Stomach (tissue), 9 donors: Measurements from ENCODE around the gene ABCA13. TPM values are rescaled to one million over a fixed set of nuclear protein-coding genes. Genes with fewer than 3 reads are reported as not detected.

Experiments
- DNase-seq, 2 donors: peaks; one replicate each; pipeline versions ENCODE4 v3.0.0 to v3.0.0-alpha.2; 2013 to 2019
- H3K27ac ChIP-seq, 5 donors: fragments of 200-600 bp in 4 of 5; sonication (generic) in 4 of 5; one replicate each; pipeline ENCODE4 v1.5.1; 2013 to 2019; ENCODE audit warnings: mild to moderate bottlenecking in 1 of 5, moderate library complexity in 1 of 5
- H3K27me3 ChIP-seq, 3 donors: fragments of 200-600 bp; sonication (generic); one replicate each; pipeline ENCODE4 v1.5.1; 2017 to 2019; ENCODE audit warnings: mixed run types in 1 of 3
- H3K36me3 ChIP-seq, 4 donors: fragments of 200-600 bp; sonication (generic); 1 replicate in 3 of 4; 2 replicates in 1 of 4; pipeline ENCODE4 v1.5.1; 2016 to 2019
- H3K4me1 ChIP-seq, 4 donors: fragments of 200-600 bp; sonication (generic); one replicate each; pipeline ENCODE4 v1.5.1; 2016 to 2019
- H3K4me3 ChIP-seq, 4 donors: fragments of 200-600 bp; sonication (generic) in 3 of 4; one replicate each; pipeline ENCODE4 v1.5.1; 2016 to 2019; ENCODE audit warnings: mild to moderate bottlenecking in 1 of 4
- H3K9me3 ChIP-seq, 4 donors: fragments of 200-600 bp; sonication (generic); one replicate each; pipeline ENCODE4 v1.5.1; 2016 to 2019
- CTCF ChIP-seq, 7 experiments: fragments of 450-650 bp in 4 of 7; fragments of 200-600 bp in 3 of 7; sonication (generic) in 3 of 7; IDR thresholded peaks; one replicate each; pipeline ENCODE4 v1.5.1; 2016 to 2019; ENCODE audit warnings: antibody characterized with exemption in 7 of 7, control low read depth in 2 of 7, mild to moderate bottlenecking in 1 of 7
- EP300 ChIP-seq: sonication (generic); formaldehyde crosslinking; IDR thresholded peaks from one replicate; pipeline ENCODE4 v1.6.1; 2017; ENCODE audit warnings: antibody characterized with exemption
- POLR2A ChIP-seq, 4 donors: fragments of 450-650 bp; IDR thresholded peaks; one replicate each; pipeline ENCODE4 v1.6.1; 2016; ENCODE audit warnings: antibody characterized with exemption in 4 of 4, control low read depth in 2 of 4, mild to moderate bottlenecking in 1 of 4, moderate library complexity in 1 of 4
- POLR2AphosphoS5 ChIP-seq, 3 donors: sonication (generic); formaldehyde crosslinking; IDR thresholded peaks; one replicate each; pipeline ENCODE4 v1.6.1; 2016; ENCODE audit warnings: antibody characterized with exemption in 3 of 3
- WGBS, 5 donors: extraction: QIAGEN DNeasy Blood & Tissue Kit in 3 of 5; methylation state at CpG; one replicate each; pipeline versions ENCODE4 v1.1.5 to v1.1.7; 2013 to 2018; 5-methylcytosine and 5-hydroxymethylcytosine counted together
- intact Hi-C: fragments of 100-400 bp; cut with DNase I; formaldehyde crosslinking; loops from one replicate; pipeline ENCODE4 v1.15.1; 2023; ENCODE audit warnings: low total_unique reads
- polyA plus RNA-seq, 3 donors: library from polyadenylated mRNA; stranded (reverse); fragments of 200-250 nt; gene quantifications; one replicate each; pipeline ENCODE4 v1.2.3, GENCODE V29; 2013
- total RNA-seq, 5 donors: library from RNA; depleted of rRNA; stranded (reverse); fragments of >200 nt; gene quantifications; one replicate each; pipeline versions ENCODE4 v1.1.0 to v1.2.3, GENCODE V29; 2014 to 2016
- donor health status: healthy with polysubstance abuse.
- donor health status: Bipolar disorder and iron deficiency.
- donor health status: healthy.

ABCA13 gene
- total and polyA plus RNA-seq, 8 donors = under 0.01 to 0.92 (median 0.50) TPM; not detected in 5

- WGBS, 5 donors = 71 to 95% (median 81%) methylated on average over 1 of the region's 1 CpG
- H3K9me3 ChIP-seq = no peaks in the 10 kb centered on the region
- no peak overlapping the region for H3K27ac ChIP-seq
- no peaks in the 10 kb centered on the region for H3K27me3 ChIP-seq
- no peaks in the 10 kb centered on the region for H3K4me1 ChIP-seq
- no peak overlapping the region for H3K4me3 ChIP-seq
- no peak for DNase-seq
- TF ChIP-seq EP300 (no peak), CTCF (IDR thresholded peaks at IDR 0.05) (no peak), POLR2AphosphoS5 (IDR thresholded peaks at IDR 0.05) (no peak), POLR2A (IDR thresholded peaks at IDR 0.05) (no peak)
- intact Hi-C loops = no loop called here
- H3K36me3 ChIP-seq = no peaks in the 10 kb centered on the region
Observed at GRCh38 chr7:48175019-48175418, 3.8 kb downstream of the ABCA13 start.

- Histone ChIP-seq H3K36me3 (no peaks in the 10 kb centered on the region), H3K27ac (no peak overlapping the region), H3K9me3 (no peaks in the 10 kb centered on the region), H3K27me3 (no peaks in the 10 kb centered on the region), H3K4me1 (no peaks in the 10 kb centered on the region), H3K4me3 (no peak overlapping the region)
- intact Hi-C loops = no loop called here
- TF ChIP-seq EP300 (no peak), POLR2AphosphoS5 (IDR thresholded peaks at IDR 0.05) (no peak), POLR2A (IDR thresholded peaks at IDR 0.05) (no peak), CTCF (IDR thresholded peaks at IDR 0.05) (no peak)
- 69 to 94% (median 88%) methylated on average over 2 of the region's 2 CpGs for WGBS, 5 donors
- DNase-seq = no peak
Observed at GRCh38 chr7:48176356-48176893, 5.2 kb downstream of the ABCA13 start.

- Histone ChIP-seq H3K27ac (no peak overlapping the region), H3K4me3 (no peak overlapping the region), H3K27me3 (no peaks in the 10 kb centered on the region), H3K4me1 (no peaks in the 10 kb centered on the region), H3K36me3 (no peaks in the 10 kb centered on the region), H3K9me3 (no peaks in the 10 kb centered on the region)
- 77 to 85% (median 84%) methylated on average over 6 to 11 of the region's 11 CpGs for WGBS, 5 donors
- intact Hi-C loops = no loop called here
- no peak for DNase-seq
- TF ChIP-seq CTCF (IDR thresholded peaks at IDR 0.05) (no peak), EP300 (no peak)
Observed at GRCh38 chr7:48177271-48177670, 6.0 kb downstream of the ABCA13 start.

GRCh38 chr7:48179496-48180030 lies 8.3 kb downstream of the ABCA13 start:
- no peak for DNase-seq
- no peak overlapping the region for H3K4me3 ChIP-seq
- no peaks in the 10 kb centered on the region for H3K9me3 ChIP-seq
- intact Hi-C loops = no loop called here
- H3K27ac ChIP-seq = no peak overlapping the region
- H3K27me3 ChIP-seq = no peaks in the 10 kb centered on the region
- 63 to 85% (median 77%) methylated on average over 9 of the region's 9 CpGs for WGBS, 5 donors
- TF ChIP-seq CTCF (IDR thresholded peaks at IDR 0.05) (no peak), EP300 (no peak), POLR2AphosphoS5 (IDR thresholded peaks at IDR 0.05) (no peak)
- no peaks in the 10 kb centered on the region for H3K4me1 ChIP-seq
- no peaks in the 10 kb centered on the region for H3K36me3 ChIP-seq
